HL-60 (cell line): ENCODE results near the gene TBL1X.

Experiments
- DNase-seq, 2 experiments: peaks; one replicate each; pipeline ENCODE4 v3.0.0-alpha.2; 2010 to 2020; ENCODE audit warnings: low read depth in 1 of 2, low spot score in 1 of 2
- H3K27ac ChIP-seq: fragments of 250-450 bp; sonication (Bioruptor Pico); replicated peaks from 2 replicates; pipeline ENCODE4 v1.5.1; 2020; ENCODE audit warnings: mild to moderate bottlenecking, moderate library complexity
- H3K27me3 ChIP-seq: fragments of 250-450 bp; sonication (Bioruptor Pico); 2 replicates; pipeline ENCODE4 v1.5.1; 2021; ENCODE audit warnings: mild to moderate bottlenecking, moderate library complexity; ENCODE audit not compliant: insufficient read depth, poor library complexity, severe bottlenecking
- H3K4me3 ChIP-seq: replicated peaks from 2 replicates; pipeline ENCODE4 v1.5.1; 2011; ENCODE audit warnings: mild to moderate bottlenecking, control low read depth, low read length; ENCODE audit not compliant: insufficient read depth
- GABPA ChIP-seq: IDR thresholded peaks from 2 replicates; pipeline ENCODE4 v1.6.1; 2012; ENCODE audit warnings: low read depth
- POLR2AphosphoS5 ChIP-seq: IDR thresholded peaks from 2 replicates; pipeline ENCODE4 v1.6.1; 2012; ENCODE audit warnings: low read depth
- SPI1 ChIP-seq: IDR thresholded peaks from 2 replicates; pipeline ENCODE4 v1.6.1; 2012; ENCODE audit warnings: low read depth, mild to moderate bottlenecking, borderline replicate concordance
- TF ChIP-seq, protein P1 (sequence below): IDR thresholded peaks from one replicate; pipeline ENCODE4 v1.5.1; 2011; ENCODE audit warnings: low read length, control low read depth, inconsistent platforms; ENCODE audit not compliant: insufficient read depth
- TF ChIP-seq, protein P2 (sequence below): IDR thresholded peaks from 2 replicates; pipeline ENCODE4 v1.6.1; 2012; ENCODE audit warnings: low read depth; ENCODE audit not compliant: insufficient replicate concordance

TBL1X gene

GRCh38 chrX:9789555-9789954 lies 324.7 kb downstream of the TBL1X start:
- Histone ChIP-seq H3K27ac (no peak overlapping the region), H3K27me3 (peaks cover 21% of the 10 kb centered on the region), H3K4me3 (no peak overlapping the region)
- TF ChIP-seq, protein P1, sequence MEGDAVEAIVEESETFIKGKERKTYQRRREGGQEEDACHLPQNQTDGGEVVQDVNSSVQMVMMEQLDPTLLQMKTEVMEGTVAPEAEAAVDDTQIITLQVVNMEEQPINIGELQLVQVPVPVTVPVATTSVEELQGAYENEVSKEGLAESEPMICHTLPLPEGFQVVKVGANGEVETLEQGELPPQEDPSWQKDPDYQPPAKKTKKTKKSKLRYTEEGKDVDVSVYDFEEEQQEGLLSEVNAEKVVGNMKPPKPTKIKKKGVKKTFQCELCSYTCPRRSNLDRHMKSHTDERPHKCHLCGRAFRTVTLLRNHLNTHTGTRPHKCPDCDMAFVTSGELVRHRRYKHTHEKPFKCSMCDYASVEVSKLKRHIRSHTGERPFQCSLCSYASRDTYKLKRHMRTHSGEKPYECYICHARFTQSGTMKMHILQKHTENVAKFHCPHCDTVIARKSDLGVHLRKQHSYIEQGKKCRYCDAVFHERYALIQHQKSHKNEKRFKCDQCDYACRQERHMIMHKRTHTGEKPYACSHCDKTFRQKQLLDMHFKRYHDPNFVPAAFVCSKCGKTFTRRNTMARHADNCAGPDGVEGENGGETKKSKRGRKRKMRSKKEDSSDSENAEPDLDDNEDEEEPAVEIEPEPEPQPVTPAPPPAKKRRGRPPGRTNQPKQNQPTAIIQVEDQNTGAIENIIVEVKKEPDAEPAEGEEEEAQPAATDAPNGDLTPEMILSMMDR, result no peak
- TF ChIP-seq GABPA (no peak), SPI1 (no peak), POLR2AphosphoS5 (no peak)
- TF ChIP-seq, protein P2, sequence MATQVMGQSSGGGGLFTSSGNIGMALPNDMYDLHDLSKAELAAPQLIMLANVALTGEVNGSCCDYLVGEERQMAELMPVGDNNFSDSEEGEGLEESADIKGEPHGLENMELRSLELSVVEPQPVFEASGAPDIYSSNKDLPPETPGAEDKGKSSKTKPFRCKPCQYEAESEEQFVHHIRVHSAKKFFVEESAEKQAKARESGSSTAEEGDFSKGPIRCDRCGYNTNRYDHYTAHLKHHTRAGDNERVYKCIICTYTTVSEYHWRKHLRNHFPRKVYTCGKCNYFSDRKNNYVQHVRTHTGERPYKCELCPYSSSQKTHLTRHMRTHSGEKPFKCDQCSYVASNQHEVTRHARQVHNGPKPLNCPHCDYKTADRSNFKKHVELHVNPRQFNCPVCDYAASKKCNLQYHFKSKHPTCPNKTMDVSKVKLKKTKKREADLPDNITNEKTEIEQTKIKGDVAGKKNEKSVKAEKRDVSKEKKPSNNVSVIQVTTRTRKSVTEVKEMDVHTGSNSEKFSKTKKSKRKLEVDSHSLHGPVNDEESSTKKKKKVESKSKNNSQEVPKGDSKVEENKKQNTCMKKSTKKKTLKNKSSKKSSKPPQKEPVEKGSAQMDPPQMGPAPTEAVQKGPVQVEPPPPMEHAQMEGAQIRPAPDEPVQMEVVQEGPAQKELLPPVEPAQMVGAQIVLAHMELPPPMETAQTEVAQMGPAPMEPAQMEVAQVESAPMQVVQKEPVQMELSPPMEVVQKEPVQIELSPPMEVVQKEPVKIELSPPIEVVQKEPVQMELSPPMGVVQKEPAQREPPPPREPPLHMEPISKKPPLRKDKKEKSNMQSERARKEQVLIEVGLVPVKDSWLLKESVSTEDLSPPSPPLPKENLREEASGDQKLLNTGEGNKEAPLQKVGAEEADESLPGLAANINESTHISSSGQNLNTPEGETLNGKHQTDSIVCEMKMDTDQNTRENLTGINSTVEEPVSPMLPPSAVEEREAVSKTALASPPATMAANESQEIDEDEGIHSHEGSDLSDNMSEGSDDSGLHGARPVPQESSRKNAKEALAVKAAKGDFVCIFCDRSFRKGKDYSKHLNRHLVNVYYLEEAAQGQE, result no peak
- DNase-seq, result no peak
